ENCODE data around the gene PACRG.

The PACRG gene

DNA sequence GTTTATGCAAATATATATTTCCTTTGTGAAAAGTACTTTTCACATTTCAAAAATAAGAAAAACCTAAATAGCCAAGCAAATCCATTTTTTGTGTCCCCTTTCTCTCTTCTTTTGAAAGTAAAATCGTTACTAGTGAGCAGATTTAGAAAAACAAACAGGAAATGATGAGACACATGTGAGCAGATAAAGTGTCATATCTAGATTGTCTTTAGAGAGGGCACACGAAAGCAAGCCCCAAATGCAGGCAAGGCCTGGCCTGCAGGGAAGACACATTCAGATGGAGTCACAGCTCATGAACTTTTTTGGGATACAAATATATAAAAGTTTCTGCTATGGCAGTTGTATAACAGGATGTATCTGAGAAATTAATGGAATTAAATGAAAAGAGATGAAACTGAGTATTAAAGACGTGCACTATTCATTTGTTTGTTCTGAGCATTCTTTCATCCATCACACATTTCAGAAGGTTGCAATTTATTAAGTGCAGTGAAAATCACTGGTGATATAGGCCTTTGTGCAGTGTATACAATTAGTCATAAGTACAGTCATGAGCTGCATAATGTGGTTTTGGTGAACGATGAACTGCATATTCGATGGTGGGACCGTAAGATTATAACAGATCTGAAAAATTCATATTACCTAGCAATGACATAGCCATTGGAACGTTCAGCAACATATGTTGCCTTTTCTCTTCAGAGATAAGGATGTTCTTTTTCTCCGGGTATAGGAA lies 101.4 kb downstream of the PACRG start:
- TF ChIP-seq, protein P1, sequence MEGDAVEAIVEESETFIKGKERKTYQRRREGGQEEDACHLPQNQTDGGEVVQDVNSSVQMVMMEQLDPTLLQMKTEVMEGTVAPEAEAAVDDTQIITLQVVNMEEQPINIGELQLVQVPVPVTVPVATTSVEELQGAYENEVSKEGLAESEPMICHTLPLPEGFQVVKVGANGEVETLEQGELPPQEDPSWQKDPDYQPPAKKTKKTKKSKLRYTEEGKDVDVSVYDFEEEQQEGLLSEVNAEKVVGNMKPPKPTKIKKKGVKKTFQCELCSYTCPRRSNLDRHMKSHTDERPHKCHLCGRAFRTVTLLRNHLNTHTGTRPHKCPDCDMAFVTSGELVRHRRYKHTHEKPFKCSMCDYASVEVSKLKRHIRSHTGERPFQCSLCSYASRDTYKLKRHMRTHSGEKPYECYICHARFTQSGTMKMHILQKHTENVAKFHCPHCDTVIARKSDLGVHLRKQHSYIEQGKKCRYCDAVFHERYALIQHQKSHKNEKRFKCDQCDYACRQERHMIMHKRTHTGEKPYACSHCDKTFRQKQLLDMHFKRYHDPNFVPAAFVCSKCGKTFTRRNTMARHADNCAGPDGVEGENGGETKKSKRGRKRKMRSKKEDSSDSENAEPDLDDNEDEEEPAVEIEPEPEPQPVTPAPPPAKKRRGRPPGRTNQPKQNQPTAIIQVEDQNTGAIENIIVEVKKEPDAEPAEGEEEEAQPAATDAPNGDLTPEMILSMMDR (IDR thresholded peaks at IDR 0.05; ENCODE audit: insufficient read depth, low read length, missing control alignments), result no peak
- ChIA-PET CTCF (no interaction called here), POLR2A (no interaction called here)
- no peak overlapping the region for H3K4me3 ChIP-seq (ENCODE audit: low read depth, low read length)
- no peak for DNase-seq (ENCODE audit: low read depth, low spot score)

DNA sequence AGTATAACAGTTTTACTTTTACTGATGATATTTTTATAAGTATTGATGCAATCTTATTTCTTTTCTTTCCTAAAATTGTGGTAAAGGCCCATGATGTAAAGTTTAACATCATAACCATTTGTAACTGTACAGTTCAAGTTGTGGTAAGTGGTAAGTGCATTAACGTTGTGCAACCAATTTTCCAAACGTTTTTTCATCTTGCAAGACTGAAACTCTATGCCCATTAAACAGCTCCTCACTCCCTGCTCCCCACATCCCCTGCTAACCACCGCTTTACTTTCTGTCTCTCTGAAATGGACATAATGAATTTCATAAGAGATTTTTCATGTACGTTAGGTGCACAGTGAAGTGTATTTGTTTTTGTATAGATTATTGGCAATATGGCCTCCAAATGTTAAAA lies 106.0 kb downstream of the PACRG start:
- CTCF ChIA-PET, result no interaction called here
- TF ChIP-seq, protein P1 (IDR thresholded peaks at IDR 0.05; ENCODE audit: insufficient read depth, low read length, missing control alignments), result no peak
- DNase-seq (ENCODE audit: low read depth, low spot score), result no peak
- no peak overlapping the region for H3K4me3 ChIP-seq (ENCODE audit: low read depth, low read length)
- POLR2A ChIA-PET, result no interaction called here

DNA sequence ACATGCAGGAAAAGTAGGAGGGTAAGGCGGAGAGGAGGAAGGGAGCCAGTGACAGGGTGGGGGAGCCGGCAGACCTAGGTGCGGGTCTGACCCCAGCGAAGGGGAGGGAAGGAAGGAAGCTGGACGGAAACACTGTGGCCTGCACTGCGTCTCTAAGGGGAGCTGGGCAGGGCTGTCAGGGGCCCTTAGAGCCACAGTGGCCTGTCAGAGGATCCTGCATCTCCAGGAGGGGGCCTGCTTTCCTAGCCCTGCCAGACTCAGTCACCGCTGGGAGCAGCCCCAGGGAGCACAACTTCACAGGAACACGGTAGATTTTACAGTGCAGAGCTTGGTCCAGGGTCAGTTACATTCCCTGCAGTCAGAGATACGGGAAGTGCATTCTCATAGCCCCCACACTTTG lies 118.2 kb downstream of the PACRG start:
- TF ChIP-seq, protein P1 (IDR thresholded peaks at IDR 0.05; ENCODE audit: insufficient read depth, low read length, missing control alignments), result no peak
- ChIA-PET CTCF (interaction anchor here (1.9 kb wide), 1 partner anchor 10 kb away, joined by 9 read pairs; no protein-coding TSS in a partner anchor), POLR2A (no interaction called here)
- H3K4me3 ChIP-seq (ENCODE audit: low read depth, low read length), result no peak overlapping the region
- no peak for DNase-seq (ENCODE audit: low read depth, low spot score)

DNA sequence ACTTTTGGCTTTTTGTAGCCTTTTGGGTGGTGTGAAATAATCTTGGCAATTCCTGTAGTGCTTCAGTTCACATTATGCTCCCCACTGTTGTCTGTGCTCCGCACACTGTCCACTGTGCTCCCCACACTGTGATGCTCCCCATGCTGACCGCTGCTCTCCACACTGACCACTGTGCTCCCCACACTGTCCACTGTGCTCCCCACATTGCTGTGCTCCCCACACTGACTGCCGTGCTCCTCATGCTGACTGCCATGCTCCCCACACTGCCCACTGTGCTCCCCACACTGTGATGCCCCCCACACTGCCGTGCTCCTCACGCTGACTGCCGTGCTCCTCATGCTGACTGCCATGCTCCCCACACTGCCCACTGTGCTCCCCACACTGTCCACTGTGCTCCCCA lies 118.9 kb downstream of the PACRG start:
- H3K4me3 ChIP-seq (ENCODE audit: low read depth, low read length), result no peak overlapping the region
- ChIA-PET POLR2A (no interaction called here), CTCF (no interaction called here)
- DNase-seq (ENCODE audit: low read depth, low spot score), result no peak
- TF ChIP-seq, protein P1 (IDR thresholded peaks at IDR 0.05; ENCODE audit: insufficient read depth, low read length, missing control alignments), result no peak

DNA sequence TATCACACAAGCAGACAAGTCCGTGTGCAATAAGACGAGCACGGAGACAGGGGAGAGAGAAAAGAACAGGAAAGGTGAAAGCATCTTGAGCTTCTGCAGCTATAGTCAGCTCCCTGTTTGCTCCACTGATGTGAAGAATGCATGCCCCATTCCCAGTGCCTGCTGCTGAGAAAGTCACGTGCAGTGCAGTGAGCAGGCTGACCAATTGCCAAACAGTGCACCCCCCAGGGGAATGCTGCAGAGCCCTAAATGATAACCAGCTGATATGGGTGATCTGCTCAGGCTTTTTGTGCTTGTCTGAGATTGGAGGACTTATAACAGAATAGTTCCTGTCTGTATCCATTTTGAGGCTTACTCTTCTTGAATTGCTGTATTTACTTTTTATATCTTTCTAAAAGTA lies 121.5 kb downstream of the PACRG start:
- TF ChIP-seq, protein P1 (IDR thresholded peaks at IDR 0.05; ENCODE audit: insufficient read depth, low read length, missing control alignments), result no peak
- H3K4me3 ChIP-seq (ENCODE audit: low read depth, low read length), result no peak overlapping the region
- CTCF ChIA-PET, result no interaction called here
- no peak for DNase-seq (ENCODE audit: low read depth, low spot score)
- POLR2A ChIA-PET, result no interaction called here

DNA sequence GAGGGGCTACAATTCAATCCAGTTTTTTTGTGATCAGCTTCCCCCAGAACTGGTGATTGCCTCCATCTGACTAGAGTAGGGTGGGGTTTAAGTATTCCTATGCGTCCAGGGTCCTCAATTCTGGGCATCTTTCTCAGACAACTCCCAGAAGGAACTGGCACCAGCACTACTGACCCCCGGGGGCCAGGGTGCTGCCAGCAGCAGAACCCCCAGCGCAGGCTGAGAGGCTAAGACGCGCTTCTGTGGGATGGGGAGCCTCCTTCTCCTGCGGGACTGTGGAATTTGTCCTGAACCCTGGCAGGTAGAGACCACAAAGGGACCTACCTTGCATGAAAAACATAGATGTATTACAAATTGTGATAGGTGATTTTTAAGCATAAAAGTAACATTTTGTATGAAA lies 124.4 kb downstream of the PACRG start:
- TF ChIP-seq, protein P1 (IDR thresholded peaks at IDR 0.05; ENCODE audit: insufficient read depth, low read length, missing control alignments), result no peak
- no peak overlapping the region for H3K4me3 ChIP-seq (ENCODE audit: low read depth, low read length)
- CTCF ChIA-PET, result no interaction called here
- POLR2A ChIA-PET, result no interaction called here
- no peak for DNase-seq (ENCODE audit: low read depth, low spot score)

All from AG04449 (cell line).